Dermis blood vessel endothelial cell (primary cell): ENCODE data around the gene MLEC. TPM values are rescaled to one million over a fixed set of nuclear protein-coding genes. Genes with fewer than 3 reads are reported as not detected.

Experiments
- DNase-seq: peaks from one replicate; pipeline ENCODE4 v3.0.0; 2010
- total RNA-seq: library from RNA; depleted of rRNA; stranded (reverse); fragments of >200 nt; gene quantifications from 2 replicates; pipeline ENCODE4 v1.2.3, GENCODE V29; 2014

The MLEC gene
- total RNA-seq, 1 donor from 2014 or later, result 46.5 TPM

- no peak for DNase-seq
These were observed 9.7 kb downstream of the MLEC start for GRCh38 chr12:120696626-120697025.

GRCh38 chr12:120697344-120697743, 10.4 kb downstream of the MLEC start:
- DNase-seq, result no peak

GRCh38 chr12:120698665-120699064, 11.7 kb downstream of the MLEC start:
- peak; percentile 68 for DNase-seq

- DNase-seq, result no peak
These were observed 12.6 kb downstream of the MLEC start for GRCh38 chr12:120699553-120699952.

GRCh38 chr12:120700886-120701285, 13.9 kb downstream of the MLEC start:
- no peak for DNase-seq

GRCh38 chr12:120702637-120703036, 15.7 kb downstream of the MLEC start:
- DNase-seq, result no peak

GRCh38 chr12:120703311-120703942, 16.5 kb downstream of the MLEC start:
- DNase-seq, result no peak

GRCh38 chr12:120705618-120706017, 18.7 kb downstream of the MLEC start:
- no peak for DNase-seq

- DNase-seq, result no peak
These were observed 19.1 kb downstream of the MLEC start for GRCh38 chr12:120706029-120706428.

GRCh38 chr12:120708651-120709050, 21.7 kb downstream of the MLEC start:
- DNase-seq, result no peak

- DNase-seq, result peak; percentile 60
These were observed 23.3 kb downstream of the MLEC start, which contains the start of gene UNC119B for GRCh38 chr12:120710031-120710804. UNC119B (plus strand) TSS chr12:120710458; CDS start chr12:120710475, 17 bp downstream.

GRCh38 chr12:120710805-120711296, 23.9 kb downstream of the MLEC start:
- DNase-seq, result peak; percentile 23

GRCh38 chr12:120711411-120711810, 24.5 kb downstream of the MLEC start:
- no peak for DNase-seq

- no peak for DNase-seq
These were observed 25.7 kb downstream of the MLEC start for GRCh38 chr12:120712610-120713009.

- peak; percentile 89 for DNase-seq
These were observed 27.0 kb downstream of the MLEC start for GRCh38 chr12:120713861-120714482.

- DNase-seq, result no peak
These were observed 31.1 kb downstream of the MLEC start for GRCh38 chr12:120718055-120718454.

- no peak for DNase-seq
These were observed 32.1 kb downstream of the MLEC start for GRCh38 chr12:120719072-120719471.

GRCh38 chr12:120719496-120720233, 32.7 kb downstream of the MLEC start:
- DNase-seq, result no peak

GRCh38 chr12:120720234-120720986, 33.5 kb downstream of the MLEC start:
- DNase-seq, result no peak

GRCh38 chr12:120720987-120721801, 34.2 kb downstream of the MLEC start:
- DNase-seq, result no peak

GRCh38 chr12:120721866-120722265, 34.9 kb downstream of the MLEC start:
- no peak for DNase-seq
